Measurements from ENCODE around the gene COL27A1.

- TF ChIP-seq CTCF (conservative IDR thresholded peaks at IDR 0.05; ENCODE audit: low read depth in 2 of 2) = no peak
- TF ChIP-seq EZH2phosphoT487 (IDR thresholded peaks at IDR 0.05; ENCODE audit: unreplicated experiment) = no peak
- no peak for TF ChIP-seq POLR2AphosphoS5 (IDR thresholded peaks at IDR 0.05; ENCODE audit: low read depth)
- TF ChIP-seq EZH2 (IDR thresholded peaks at IDR 0.05; ENCODE audit: low read depth, unreplicated experiment) = no peak
- no peak for TF ChIP-seq ETS1 (IDR thresholded peaks at IDR 0.05)
- no peak for TF ChIP-seq JUNB (IDR thresholded peaks at IDR 0.05; ENCODE audit: unreplicated experiment)
- no peak for TF ChIP-seq REST (IDR thresholded peaks at IDR 0.05; ENCODE audit: unreplicated experiment)
These were observed 24.6 kb upstream of the COL27A1 start for GRCh38 chr9:114130624-114131277.

All from GM23338 (cell line).